ENCODE measurements around the gene MIXL1. TPM values are rescaled to one million over a fixed set of nuclear protein-coding genes. Genes with fewer than 3 reads are reported as not detected.

The MIXL1 gene
- total RNA-seq, 1 experiment from 2014 or later = not detected

GRCh38 chr1:226233806-226234205 lies 10.3 kb downstream of the MIXL1 start:
- BruUV-seq (replicated peaks) = no TSS peak
- intact Hi-C loops (cut with micrococcal nuclease; ENCODE audit: unreplicated experiment) = loop anchor here (5.0 kb wide), 1 partner anchor 48 kb away; no protein-coding TSS in a partner anchor
- TF ChIP-seq, protein P1, sequence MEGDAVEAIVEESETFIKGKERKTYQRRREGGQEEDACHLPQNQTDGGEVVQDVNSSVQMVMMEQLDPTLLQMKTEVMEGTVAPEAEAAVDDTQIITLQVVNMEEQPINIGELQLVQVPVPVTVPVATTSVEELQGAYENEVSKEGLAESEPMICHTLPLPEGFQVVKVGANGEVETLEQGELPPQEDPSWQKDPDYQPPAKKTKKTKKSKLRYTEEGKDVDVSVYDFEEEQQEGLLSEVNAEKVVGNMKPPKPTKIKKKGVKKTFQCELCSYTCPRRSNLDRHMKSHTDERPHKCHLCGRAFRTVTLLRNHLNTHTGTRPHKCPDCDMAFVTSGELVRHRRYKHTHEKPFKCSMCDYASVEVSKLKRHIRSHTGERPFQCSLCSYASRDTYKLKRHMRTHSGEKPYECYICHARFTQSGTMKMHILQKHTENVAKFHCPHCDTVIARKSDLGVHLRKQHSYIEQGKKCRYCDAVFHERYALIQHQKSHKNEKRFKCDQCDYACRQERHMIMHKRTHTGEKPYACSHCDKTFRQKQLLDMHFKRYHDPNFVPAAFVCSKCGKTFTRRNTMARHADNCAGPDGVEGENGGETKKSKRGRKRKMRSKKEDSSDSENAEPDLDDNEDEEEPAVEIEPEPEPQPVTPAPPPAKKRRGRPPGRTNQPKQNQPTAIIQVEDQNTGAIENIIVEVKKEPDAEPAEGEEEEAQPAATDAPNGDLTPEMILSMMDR (IDR thresholded peaks at IDR 0.05; ENCODE audit: unreplicated experiment) = no peak
- Mint-ChIP-seq H3K36me3 (ENCODE audit: insufficient read depth, unreplicated experiment) (peaks cover 15% of the 10 kb centered on the region), H3K27me3 (ENCODE audit: unreplicated experiment) (no peaks in the 10 kb centered on the region), H3K4me3 (ENCODE audit: low read depth, unreplicated experiment) (no peak overlapping the region), H3K27ac (ENCODE audit: unreplicated experiment) (no peak overlapping the region), H3K4me1 (ENCODE audit: low read depth, unreplicated experiment) (no peaks in the 10 kb centered on the region), H3K9me3 (ENCODE audit: low read depth, unreplicated experiment) (no peaks in the 10 kb centered on the region)
- CTCF ChIA-PET = no interaction called here
- DNase-seq = no peak

DNA sequence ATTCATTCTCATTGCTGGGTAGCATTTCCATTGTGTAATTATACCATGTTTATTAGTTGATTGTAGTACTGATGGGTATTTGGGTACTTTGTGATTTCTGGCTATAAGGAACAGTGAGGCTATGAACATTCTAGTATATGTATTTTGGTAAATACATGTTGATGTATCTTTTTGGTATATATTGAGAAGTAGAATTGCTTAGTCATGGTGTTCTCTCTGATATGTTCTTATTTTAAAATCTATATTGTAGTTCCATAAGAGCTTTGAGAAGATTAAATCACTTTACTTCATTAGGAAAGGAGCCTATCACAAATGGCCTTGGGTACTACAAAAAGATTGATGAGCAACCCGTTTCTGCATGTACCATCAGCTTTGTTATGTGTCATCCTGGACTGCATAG lies 13.4 kb downstream of the MIXL1 start:
- Mint-ChIP-seq H3K4me3 (ENCODE audit: low read depth, unreplicated experiment) (no peak overlapping the region), H3K36me3 (ENCODE audit: insufficient read depth, unreplicated experiment) (peaks cover 20% of the 10 kb centered on the region), H3K27me3 (ENCODE audit: unreplicated experiment) (no peaks in the 10 kb centered on the region), H3K9me3 (ENCODE audit: low read depth, unreplicated experiment) (no peaks in the 10 kb centered on the region), H3K4me1 (ENCODE audit: low read depth, unreplicated experiment) (no peaks in the 10 kb centered on the region), H3K27ac (ENCODE audit: unreplicated experiment) (no peak overlapping the region)
- intact Hi-C loops (cut with micrococcal nuclease; ENCODE audit: unreplicated experiment) = no loop called here
- no peak for DNase-seq
- no TSS peak for BruUV-seq (replicated peaks)
- TF ChIP-seq, protein P1 (IDR thresholded peaks at IDR 0.05; ENCODE audit: unreplicated experiment) = no peak
- CTCF ChIA-PET = no interaction called here

GRCh38 chr1:226239421-226239820 lies 16.0 kb downstream of the MIXL1 start:
- Mint-ChIP-seq H3K4me3 (ENCODE audit: low read depth, unreplicated experiment) (no peak overlapping the region), H3K27me3 (ENCODE audit: unreplicated experiment) (no peaks in the 10 kb centered on the region), H3K9me3 (ENCODE audit: low read depth, unreplicated experiment) (no peaks in the 10 kb centered on the region), H3K27ac (ENCODE audit: unreplicated experiment) (no peak overlapping the region), H3K4me1 (ENCODE audit: low read depth, unreplicated experiment) (no peaks in the 10 kb centered on the region), H3K36me3 (ENCODE audit: insufficient read depth, unreplicated experiment) (peaks cover 20% of the 10 kb centered on the region)
- intact Hi-C loops (cut with micrococcal nuclease; ENCODE audit: unreplicated experiment) = no loop called here
- TF ChIP-seq, protein P1 (IDR thresholded peaks at IDR 0.05; ENCODE audit: unreplicated experiment) = no peak
- DNase-seq = no peak
- BruUV-seq (replicated peaks) = no TSS peak
- CTCF ChIA-PET = no interaction called here

DNA sequence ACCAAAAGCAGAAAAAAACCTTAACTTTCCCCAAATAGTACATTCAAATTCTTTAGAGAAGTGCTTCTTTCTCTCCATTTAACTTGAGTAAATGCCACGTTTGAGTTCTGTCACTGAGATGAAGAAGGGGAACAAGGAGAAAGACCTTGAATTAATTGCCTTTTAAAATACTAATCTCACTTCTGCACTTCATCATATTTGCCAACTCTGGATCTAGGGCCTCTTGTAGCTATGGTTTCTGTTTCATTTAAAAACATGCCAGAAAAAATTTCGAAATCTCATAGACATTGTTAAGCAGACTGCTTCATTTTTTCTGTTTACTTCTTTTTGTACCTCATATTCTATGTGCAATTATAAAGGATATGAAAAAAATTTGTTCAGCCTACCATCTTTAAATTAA lies 24.6 kb downstream of the MIXL1 start:
- BruUV-seq (replicated peaks) = no TSS peak
- CTCF ChIA-PET = no interaction called here
- H3K4me3 Mint-ChIP-seq (ENCODE audit: low read depth, unreplicated experiment) = no peak overlapping the region
- no peaks in the 10 kb centered on the region for H3K4me1 Mint-ChIP-seq (ENCODE audit: low read depth, unreplicated experiment)
- TF ChIP-seq, protein P1 (IDR thresholded peaks at IDR 0.05; ENCODE audit: unreplicated experiment) = no peak
- intact Hi-C loops (cut with micrococcal nuclease; ENCODE audit: unreplicated experiment) = no loop called here
- no peaks in the 10 kb centered on the region for H3K27me3 Mint-ChIP-seq (ENCODE audit: unreplicated experiment)
- no peak overlapping the region for H3K27ac Mint-ChIP-seq (ENCODE audit: unreplicated experiment)
- H3K36me3 Mint-ChIP-seq (ENCODE audit: insufficient read depth, unreplicated experiment) = no peaks in the 10 kb centered on the region
- DNase-seq = no peak
- no peaks in the 10 kb centered on the region for H3K9me3 Mint-ChIP-seq (ENCODE audit: low read depth, unreplicated experiment)

Measured in Calu3 (cell line).